ENCODE data around the gene TBPL1. TPM values are rescaled to one million over a fixed set of nuclear protein-coding genes. Genes with fewer than 3 reads are reported as not detected.

Gene TBPL1
- total and polyA plus RNA-seq, 2 of the 13 experiments (the other 11 are each of a cell fraction or from before 2014, with no cell fraction given), result 25.3 to 39.3 TPM

GRCh38 chr6:133921249-133921859 lies 31.7 kb upstream of the TBPL1 start:
- H3K9me3 ChIP-seq (ENCODE audit: low read length), result no peaks in the 10 kb centered on the region
- TF ChIP-seq SMC3 (IDR thresholded peaks at IDR 0.05; ENCODE audit: low read length), result peak; percentile 14; the same call in 1 of the 2 replicates
- no peak for TF ChIP-seq ZNF501 (CRISPR knock-in tag; IDR thresholded peaks at IDR 0.05)
- peak; percentile 63 for TF ChIP-seq STAG1 (CRISPR knock-in tag; IDR thresholded peaks at IDR 0.05)
- TF ChIP-seq, protein P1, sequence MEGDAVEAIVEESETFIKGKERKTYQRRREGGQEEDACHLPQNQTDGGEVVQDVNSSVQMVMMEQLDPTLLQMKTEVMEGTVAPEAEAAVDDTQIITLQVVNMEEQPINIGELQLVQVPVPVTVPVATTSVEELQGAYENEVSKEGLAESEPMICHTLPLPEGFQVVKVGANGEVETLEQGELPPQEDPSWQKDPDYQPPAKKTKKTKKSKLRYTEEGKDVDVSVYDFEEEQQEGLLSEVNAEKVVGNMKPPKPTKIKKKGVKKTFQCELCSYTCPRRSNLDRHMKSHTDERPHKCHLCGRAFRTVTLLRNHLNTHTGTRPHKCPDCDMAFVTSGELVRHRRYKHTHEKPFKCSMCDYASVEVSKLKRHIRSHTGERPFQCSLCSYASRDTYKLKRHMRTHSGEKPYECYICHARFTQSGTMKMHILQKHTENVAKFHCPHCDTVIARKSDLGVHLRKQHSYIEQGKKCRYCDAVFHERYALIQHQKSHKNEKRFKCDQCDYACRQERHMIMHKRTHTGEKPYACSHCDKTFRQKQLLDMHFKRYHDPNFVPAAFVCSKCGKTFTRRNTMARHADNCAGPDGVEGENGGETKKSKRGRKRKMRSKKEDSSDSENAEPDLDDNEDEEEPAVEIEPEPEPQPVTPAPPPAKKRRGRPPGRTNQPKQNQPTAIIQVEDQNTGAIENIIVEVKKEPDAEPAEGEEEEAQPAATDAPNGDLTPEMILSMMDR (CRISPR knock-in tag; IDR thresholded peaks at IDR 0.05), result peak; percentile 70
- no peaks in the 10 kb centered on the region for H3K27me3 ChIP-seq (ENCODE audit: control insufficient read depth in 1 of 2, insufficient read depth in 2 of 2, low read length in 2 of 2)
- 29% methylated on average over 6 of the region's 6 CpGs for WGBS (ENCODE audit: low lambda C conversion rate)
- no peaks in the 10 kb centered on the region for H4K20me1 ChIP-seq (ENCODE audit: insufficient read depth, low read length)
- in situ Hi-C loops (cut with HindIII; ENCODE audit: extremely low pct_ligation_motif_present, low pct_unique_long_range_greater_than_20kb), result loop anchor here (5.0 to 10.0 kb wide), 2 partner anchors 143 to 176 kb away; no protein-coding TSS in a partner anchor
- no TSS peak for BruUV-seq (replicated peaks)
- intact Hi-C loops (cut with micrococcal nuclease; ENCODE audit: unreplicated experiment), result loop anchor here (5.0 kb wide), 2 partner anchors 901 to 1021 kb away; no protein-coding TSS in a partner anchor
- no peak overlapping the region for H3K9ac ChIP-seq (ENCODE audit: insufficient read depth, low read depth, low read length)
- ATAC-seq (peak; percentile 76), DNase-seq (ENCODE audit: low spot score) (peak; percentile 73), FAIRE-seq (peak; percentile 12)
- H3K27ac ChIP-seq (ENCODE audit: extremely low read length, insufficient read depth, low read length), result no peak overlapping the region
- no peak overlapping the region for H2AFZ ChIP-seq (ENCODE audit: low read length)
- POLR2A ChIA-PET, result no interaction called here
- no peaks in the 10 kb centered on the region for H3K36me3 ChIP-seq (replicated peaks in 1 of 2; ENCODE audit: control insufficient read depth in 1 of 2, insufficient read depth in 2 of 2, low read length in 2 of 2)
- CTCF ChIA-PET (ENCODE audit: low intra/inter-chr PET ratio, low total read pairs), result interaction anchor here (0.9 to 6.8 kb wide), 2 partner anchors 142 to 174 kb away, joined by 4 to 105 read pairs; no protein-coding TSS in a partner anchor
- no peaks in the 10 kb centered on the region for H3K4me1 ChIP-seq (ENCODE audit: insufficient read depth, low read length)
- no peaks in the 10 kb centered on the region for H3K79me2 ChIP-seq (ENCODE audit: insufficient read depth, low read length)
- H3K4me3 ChIP-seq (replicated peaks in 1 of 3; ENCODE audit: insufficient read depth in 1 of 3, low read depth in 2 of 3, low read length in 3 of 3), result no peak overlapping the region
- no peak overlapping the region for H3K4me2 ChIP-seq (ENCODE audit: low read depth, low read length)
